ENCODE results near the gene NOL6. TPM values are rescaled to one million over a fixed set of nuclear protein-coding genes. Genes with fewer than 3 reads are reported as not detected.

Gene NOL6
- total and polyA plus RNA-seq, 2 of the 13 experiments (the other 11 are each of a cell fraction or from before 2014, with no cell fraction given), result 17.0 to 30.2 TPM

GRCh38 chr9:33446946-33447798, 26.6 kb downstream of the NOL6 start, which contains the start of gene AQP3 (continued):
- TF ChIP-seq ZNF383 (CRISPR knock-in tag; IDR thresholded peaks at IDR 0.05; ENCODE audit: borderline replicate concordance) (0 out of 2 replicates have a peak, but pooled peaks have one; percentile 28), SIN3A (IDR thresholded peaks at IDR 0.05; ENCODE audit: borderline replicate concordance, low read depth, low read length) (peak; percentile 65; the same call in 1 of the 2 replicates), ZNF24 (IDR thresholded peaks at IDR 0.05) (no peak), TCF7L2 (IDR thresholded peaks at IDR 0.05; ENCODE audit: low read depth, low read length) (no peak), NR2F2 (IDR thresholded peaks at IDR 0.05; ENCODE audit: borderline replicate concordance, low read depth) (no peak), ZNF556 (CRISPR knock-in tag; IDR thresholded peaks at IDR 0.05; ENCODE audit: borderline replicate concordance) (peak; percentile 64; the same call in 1 of the 2 replicates), ZNF83 (CRISPR knock-in tag; IDR thresholded peaks at IDR 0.05; ENCODE audit: borderline replicate concordance) (no peak), AGO2 (optimal IDR thresholded peaks at IDR 0.05; ENCODE audit: low read depth, low read length) (no peak), ZFP36L1 (CRISPR knock-in tag; IDR thresholded peaks at IDR 0.05) (0 out of 2 replicates have a peak, but pooled peaks have one; percentile 23), ZNF564 (CRISPR knock-in tag; IDR thresholded peaks at IDR 0.05) (no peak), ZNF550 (CRISPR knock-in tag; IDR thresholded peaks at IDR 0.05; ENCODE audit: borderline replicate concordance) (0 out of 2 replicates have a peak, but pooled peaks have one; percentile 37), ZNF878 (CRISPR knock-in tag; IDR thresholded peaks at IDR 0.05) (no peak), DRAP1 (CRISPR knock-in tag; IDR thresholded peaks at IDR 0.05) (peak; percentile 14; the same call in 1 of the 2 replicates)
- TF ChIP-seq, protein P1, sequence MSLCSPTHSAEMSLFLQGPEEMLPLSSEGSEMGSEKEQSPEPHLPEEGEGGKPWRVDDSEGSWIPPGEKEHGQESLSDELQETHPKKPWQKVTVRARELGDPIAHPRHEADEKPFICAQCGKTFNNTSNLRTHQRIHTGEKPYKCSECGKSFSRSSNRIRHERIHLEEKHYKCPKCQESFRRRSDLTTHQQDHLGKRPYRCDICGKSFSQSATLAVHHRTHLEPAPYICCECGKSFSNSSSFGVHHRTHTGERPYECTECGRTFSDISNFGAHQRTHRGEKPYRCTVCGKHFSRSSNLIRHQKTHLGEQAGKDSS (CRISPR knock-in tag; IDR thresholded peaks at IDR 0.05; ENCODE audit: borderline replicate concordance, low read depth), result peak; percentile 71; the same call in 1 of the 2 replicates
- TF ChIP-seq, protein P2, sequence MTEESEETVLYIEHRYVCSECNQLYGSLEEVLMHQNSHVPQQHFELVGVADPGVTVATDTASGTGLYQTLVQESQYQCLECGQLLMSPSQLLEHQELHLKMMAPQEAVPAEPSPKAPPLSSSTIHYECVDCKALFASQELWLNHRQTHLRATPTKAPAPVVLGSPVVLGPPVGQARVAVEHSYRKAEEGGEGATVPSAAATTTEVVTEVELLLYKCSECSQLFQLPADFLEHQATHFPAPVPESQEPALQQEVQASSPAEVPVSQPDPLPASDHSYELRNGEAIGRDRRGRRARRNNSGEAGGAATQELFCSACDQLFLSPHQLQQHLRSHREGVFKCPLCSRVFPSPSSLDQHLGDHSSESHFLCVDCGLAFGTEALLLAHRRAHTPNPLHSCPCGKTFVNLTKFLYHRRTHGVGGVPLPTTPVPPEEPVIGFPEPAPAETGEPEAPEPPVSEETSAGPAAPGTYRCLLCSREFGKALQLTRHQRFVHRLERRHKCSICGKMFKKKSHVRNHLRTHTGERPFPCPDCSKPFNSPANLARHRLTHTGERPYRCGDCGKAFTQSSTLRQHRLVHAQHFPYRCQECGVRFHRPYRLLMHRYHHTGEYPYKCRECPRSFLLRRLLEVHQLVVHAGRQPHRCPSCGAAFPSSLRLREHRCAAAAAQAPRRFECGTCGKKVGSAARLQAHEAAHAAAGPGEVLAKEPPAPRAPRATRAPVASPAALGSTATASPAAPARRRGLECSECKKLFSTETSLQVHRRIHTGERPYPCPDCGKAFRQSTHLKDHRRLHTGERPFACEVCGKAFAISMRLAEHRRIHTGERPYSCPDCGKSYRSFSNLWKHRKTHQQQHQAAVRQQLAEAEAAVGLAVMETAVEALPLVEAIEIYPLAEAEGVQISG (CRISPR knock-in tag; IDR thresholded peaks at IDR 0.05), result peak; percentile 26; the same call in 1 of the 2 replicates
- TF ChIP-seq, protein P3, sequence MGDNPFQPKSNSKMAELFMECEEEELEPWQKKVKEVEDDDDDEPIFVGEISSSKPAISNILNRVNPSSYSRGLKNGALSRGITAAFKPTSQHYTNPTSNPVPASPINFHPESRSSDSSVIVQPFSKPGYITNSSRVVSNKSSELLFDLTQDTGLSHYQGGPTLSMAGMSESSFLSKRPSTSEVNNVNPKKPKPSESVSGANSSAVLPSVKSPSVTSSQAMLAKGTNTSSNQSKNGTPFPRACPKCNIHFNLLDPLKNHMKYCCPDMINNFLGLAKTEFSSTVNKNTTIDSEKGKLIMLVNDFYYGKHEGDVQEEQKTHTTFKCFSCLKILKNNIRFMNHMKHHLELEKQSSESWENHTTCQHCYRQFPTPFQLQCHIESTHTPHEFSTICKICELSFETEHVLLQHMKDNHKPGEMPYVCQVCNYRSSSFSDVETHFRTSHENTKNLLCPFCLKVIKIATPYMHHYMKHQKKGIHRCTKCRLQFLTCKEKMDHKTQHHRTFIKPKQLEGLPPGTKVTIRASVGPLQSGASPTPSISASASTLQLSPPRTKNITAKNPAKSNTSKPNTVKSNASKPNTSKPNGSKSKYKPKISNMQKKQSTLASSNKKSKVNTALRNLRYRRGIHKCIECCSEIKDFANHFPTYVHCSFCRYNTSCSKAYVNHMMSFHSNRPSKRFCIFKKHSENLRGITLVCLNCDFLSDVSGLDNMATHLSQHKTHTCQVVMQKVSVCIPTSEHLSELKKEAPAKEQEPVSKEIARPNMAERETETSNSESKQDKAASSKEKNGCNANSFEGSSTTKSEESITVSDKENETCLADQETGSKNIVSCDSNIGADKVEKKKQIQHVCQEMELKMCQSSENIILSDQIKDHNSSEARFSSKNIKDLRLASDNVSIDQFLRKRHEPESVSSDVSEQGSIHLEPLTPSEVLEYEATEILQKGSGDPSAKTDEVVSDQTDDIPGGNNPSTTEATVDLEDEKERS (CRISPR knock-in tag; IDR thresholded peaks at IDR 0.05), result no peak
- TF ChIP-seq, protein P4, sequence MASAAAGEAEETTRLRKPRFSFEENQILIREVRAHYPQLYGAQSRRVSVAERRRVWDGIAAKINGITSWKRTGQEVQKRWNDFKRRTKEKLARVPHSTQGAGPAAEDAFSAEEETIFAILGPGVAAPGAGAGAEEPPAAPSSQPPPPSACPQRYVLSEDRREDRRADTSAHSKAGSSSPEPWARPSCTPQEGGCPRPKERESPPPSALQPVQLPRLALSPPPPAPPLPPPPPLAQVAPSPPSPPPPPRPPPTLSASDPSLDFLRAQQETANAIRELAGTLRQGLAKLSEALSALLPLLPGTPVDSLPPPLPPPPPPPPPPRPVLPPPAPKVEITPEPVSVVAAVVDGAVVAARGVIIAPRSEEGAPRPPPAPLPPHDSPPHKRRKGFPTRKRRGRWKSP (CRISPR knock-in tag; IDR thresholded peaks at IDR 0.05), result 0 out of 2 replicates have a peak, but pooled peaks have one; percentile 30

Measured in HepG2 (cell line).